Measurements from ENCODE around the gene ANKZF1. TPM values are rescaled to one million over a fixed set of nuclear protein-coding genes. Genes with fewer than 3 reads are reported as not detected.
A peak's percentile ranks its signal among the peaks of the same experiment; 100 is the strongest.

The ANKZF1 gene
- total RNA-seq, 1 donor from 2014 or later = 50.3 TPM

DNA sequence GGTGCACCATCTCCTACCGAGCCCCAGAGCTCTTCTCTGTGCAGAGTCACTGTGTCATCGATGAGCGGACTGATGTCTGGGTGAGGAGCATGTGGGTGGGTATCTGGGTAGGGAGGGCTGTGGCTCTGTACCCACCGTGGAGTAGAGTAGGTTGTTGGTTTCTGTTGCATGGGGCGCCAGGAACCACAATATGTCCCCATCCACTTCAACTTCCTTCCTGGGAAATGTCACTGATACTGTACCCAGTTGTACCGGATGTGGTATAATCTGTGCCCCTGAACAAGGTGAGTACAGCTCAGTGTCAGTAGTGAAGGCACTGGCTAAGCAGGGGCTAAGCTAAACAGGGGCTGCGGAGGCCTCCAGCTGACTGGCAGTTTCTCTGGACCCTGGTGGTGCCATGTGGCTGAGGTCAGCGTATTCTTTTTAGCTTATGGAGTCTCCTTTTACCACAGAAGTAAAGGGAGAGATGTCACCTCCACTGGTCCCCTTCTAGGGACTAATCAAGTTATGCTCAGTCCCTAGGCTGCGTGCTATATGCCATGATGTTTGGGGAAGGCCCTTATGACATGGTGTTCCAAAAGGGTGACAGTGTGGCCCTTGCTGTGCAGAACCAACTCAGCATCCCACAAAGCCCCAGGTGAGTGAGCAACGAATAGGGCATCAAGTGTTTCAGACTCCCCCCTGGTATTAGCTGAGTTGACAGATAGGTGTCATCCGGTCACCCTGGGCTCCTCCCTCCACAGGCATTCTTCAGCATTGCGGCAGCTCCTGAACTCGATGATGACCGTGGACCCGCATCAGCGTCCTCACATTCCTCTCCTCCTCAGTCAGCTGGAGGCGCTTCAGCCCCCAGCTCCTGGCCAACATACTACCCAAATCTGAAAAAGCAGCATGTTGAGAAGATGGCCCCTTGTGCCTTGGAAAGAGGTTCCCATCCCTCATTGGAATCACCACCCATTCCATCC, 18.4 kb downstream of the ANKZF1 start:
- TF ChIP-seq CTCF (conservative IDR thresholded peaks at IDR 0.05; ENCODE audit: low read depth, low read length) = no peak
- no peak overlapping the region for H3K4me3 ChIP-seq (ENCODE audit: low read depth, low read length)
- no peak for DNase-seq (ENCODE audit: low read depth)

DNA sequence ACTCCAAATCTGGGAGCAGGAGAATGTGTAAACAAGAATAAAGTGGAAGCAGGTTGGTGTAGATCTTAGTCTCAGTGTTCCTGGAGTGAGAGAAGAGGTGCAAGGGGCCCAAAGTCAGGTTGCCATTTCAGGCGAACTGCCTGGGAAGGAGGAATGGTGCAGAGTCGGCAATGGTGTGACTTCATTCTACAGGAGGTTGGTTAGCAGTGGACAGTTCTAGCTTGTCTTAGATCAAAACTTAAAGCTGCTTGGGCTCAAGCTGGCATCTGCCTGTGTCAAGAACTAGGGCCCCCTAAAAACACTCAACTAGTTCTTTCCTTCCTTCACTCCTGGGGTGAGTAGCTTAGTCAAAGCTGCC, 19.2 kb downstream of the ANKZF1 start:
- no peak for DNase-seq (ENCODE audit: low read depth)
- H3K4me3 ChIP-seq (ENCODE audit: low read depth, low read length) = peak overlapping the region; percentile 32
- TF ChIP-seq CTCF (conservative IDR thresholded peaks at IDR 0.05; ENCODE audit: low read depth, low read length) = no peak

- peak overlapping the region; percentile 32 for H3K4me3 ChIP-seq (ENCODE audit: low read depth, low read length)
- TF ChIP-seq CTCF (conservative IDR thresholded peaks at IDR 0.05; ENCODE audit: low read depth, low read length) = no peak
- peak; percentile 83 for DNase-seq (ENCODE audit: low read depth)
Observed at GRCh38 chr2:219249203-219249980, 19.8 kb downstream of the ANKZF1 start.

GRCh38 chr2:219250049-219250781, 20.6 kb downstream of the ANKZF1 start:
- H3K4me3 ChIP-seq (ENCODE audit: low read depth, low read length) = peak overlapping the region; percentile 23
- no peak for TF ChIP-seq CTCF (conservative IDR thresholded peaks at IDR 0.05; ENCODE audit: low read depth, low read length)
- no peak for DNase-seq (ENCODE audit: low read depth)

- H3K4me3 ChIP-seq (ENCODE audit: low read depth, low read length) = peak overlapping the region; percentile 94
Observed at GRCh38 chr2:219251656-219252055, 22.1 kb downstream of the ANKZF1 start.

More at GRCh38 chr2:219251656-219252055, 22.1 kb downstream of the ANKZF1 start:
- no peak for TF ChIP-seq CTCF (conservative IDR thresholded peaks at IDR 0.05; ENCODE audit: low read depth, low read length)
- DNase-seq (ENCODE audit: low read depth) = no peak

Measured in epithelial cell of proximal tubule (primary cell).